Ishikawa (cell line): ENCODE measurements around the gene ZNF319.

Experiments used
- CEBPB ChIP-seq: IDR thresholded peaks from 2 replicates; pipeline ENCODE4 v1.6.1; 2012
- CREB1 ChIP-seq: IDR thresholded peaks from 2 replicates; pipeline ENCODE4 v1.6.1; 2012; ENCODE audit warnings: low read depth
- EGR1 ChIP-seq: IDR thresholded peaks from 2 replicates; pipeline ENCODE4 v1.6.1; 2012
- EP300 ChIP-seq: IDR thresholded peaks from 2 replicates; pipeline ENCODE4 v1.6.1; 2012; ENCODE audit warnings: borderline replicate concordance
- FOXM1 ChIP-seq: IDR thresholded peaks from 2 replicates; pipeline ENCODE4 v1.6.1; 2012; ENCODE audit warnings: low read depth, borderline replicate concordance
- MAX ChIP-seq: IDR thresholded peaks from 2 replicates; pipeline ENCODE4 v1.6.1; 2012
- NFIC ChIP-seq: IDR thresholded peaks from 2 replicates; pipeline ENCODE4 v1.6.1; 2012
- RAD21 ChIP-seq: IDR thresholded peaks from 2 replicates; pipeline ENCODE4 v1.6.1; 2012; ENCODE audit warnings: low read depth
- REST ChIP-seq: IDR thresholded peaks from 2 replicates; pipeline ENCODE4 v1.6.1; 2012; ENCODE audit warnings: low read depth, mild to moderate bottlenecking
- TAF1 ChIP-seq: IDR thresholded peaks from 2 replicates; pipeline ENCODE4 v1.6.1; 2012; ENCODE audit warnings: low read depth, mild to moderate bottlenecking
- TCF12 ChIP-seq: IDR thresholded peaks from 2 replicates; pipeline ENCODE4 v1.6.1; 2012; ENCODE audit warnings: low read depth
- TEAD4 ChIP-seq: IDR thresholded peaks from 2 replicates; pipeline ENCODE4 v1.6.1; 2012
- USF1 ChIP-seq: IDR thresholded peaks from 2 replicates; pipeline ENCODE4 v1.6.1; 2012
- YY1 ChIP-seq: IDR thresholded peaks from 2 replicates; pipeline ENCODE4 v1.6.1; 2012; ENCODE audit warnings: low read depth
- ZBTB7A ChIP-seq: IDR thresholded peaks from 2 replicates; pipeline ENCODE4 v1.6.1; 2012; ENCODE audit warnings: low read depth

The ZNF319 gene

GRCh38 chr16:58043571-58044155, 43.2 kb upstream of the ZNF319 start:
- TF ChIP-seq FOXM1: no peak
- TF ChIP-seq TCF12: no peak
- TF ChIP-seq CEBPB: no peak
- TF ChIP-seq EP300: no peak
- no peak for TF ChIP-seq MAX
- TF ChIP-seq ZBTB7A: no peak
- no peak for TF ChIP-seq TAF1
- TF ChIP-seq USF1: no peak
- TF ChIP-seq EGR1: no peak
- TF ChIP-seq CREB1: no peak
- no peak for TF ChIP-seq TEAD4
- TF ChIP-seq YY1: no peak

GRCh38 chr16:58042886-58043515, 42.5 kb upstream of the ZNF319 start:
- TF ChIP-seq YY1: no peak
- no peak for TF ChIP-seq CREB1
- TF ChIP-seq TEAD4: no peak
- no peak for TF ChIP-seq NFIC
- TF ChIP-seq TAF1: no peak
- no peak for TF ChIP-seq EP300
- no peak for TF ChIP-seq MAX

- no peak for TF ChIP-seq REST
- TF ChIP-seq TEAD4: no peak
- no peak for TF ChIP-seq FOXM1
- no peak for TF ChIP-seq TAF1
- TF ChIP-seq CEBPB: no peak
- no peak for TF ChIP-seq USF1
- no peak for TF ChIP-seq YY1
- TF ChIP-seq EGR1: no peak
- TF ChIP-seq ZBTB7A: no peak
- TF ChIP-seq EP300: no peak
- TF ChIP-seq RAD21: no peak
- TF ChIP-seq TCF12: no peak
- no peak for TF ChIP-seq CREB1
- TF ChIP-seq MAX: no peak
- no peak for TF ChIP-seq NFIC
Observed at GRCh38 chr16:58042001-58042885, 41.8 kb upstream of the ZNF319 start.

GRCh38 chr16:58041628-58041955, 41.1 kb upstream of the ZNF319 start:
- TF ChIP-seq USF1 (no peak), TAF1 (no peak), TCF12 (no peak), EGR1 (no peak), ZBTB7A (no peak)

- TF ChIP-seq EGR1 (no peak), EP300 (no peak), FOXM1 (no peak), TAF1 (no peak), RAD21 (no peak), REST (no peak), USF1 (no peak), NFIC (no peak)
Observed at GRCh38 chr16:58040945-58041627, 40.6 kb upstream of the ZNF319 start.
